HCT116 (cell line): ENCODE data around the gene POP7. TPM values are rescaled to one million over a fixed set of nuclear protein-coding genes. Genes with fewer than 3 reads are reported as not detected.

Experiments used
- ATAC-seq: fragments of 200-7000 bp; cut with Tn5 transposase; 2 replicates; pipeline ENCODE4 v1.9.1; 2020; ENCODE audit warnings: mild to moderate bottlenecking, moderate library complexity
- BruUV-seq: library from RNA; stranded (reverse); fragments of 400-500 nt; replicated peaks from 2 replicates; lab custom pipeline; 2021; lab: Mats Ljungman, UMichigan
- CTCF ChIA-PET: fragments of 300-600 bp; sonication (Branson Sonifier 250); formaldehyde crosslinking; loops from one replicate; lab custom pipeline; 2021; ENCODE audit warnings: antibody characterized with exemption; lab: Charles Lee
- POLR2A ChIA-PET: fragments of 300-600, 350-600 bp; sonication (Branson Sonifier 250); formaldehyde crosslinking; loops from one replicate; lab custom pipeline; 2021; ENCODE audit warnings: antibody characterized with exemption; lab: Charles Lee
- RAD21 ChIA-PET, 2 experiments: fragments of 300-600 bp; sonication (Branson Sonifier 250); formaldehyde crosslinking; loops; one replicate each; lab custom pipeline; 2023; ENCODE audit warnings: low total read pairs in 2 of 2; ENCODE audit not compliant: uncharacterized antibody in 2 of 2, unreplicated experiment in 2 of 2, low non-redundant PET in 1 of 2; lab: Charles Lee
- DNase-seq: peaks from one replicate; pipeline ENCODE4 v3.0.0-alpha.2; 2010; ENCODE audit warnings: low read depth, low spot score
- H2AFZ ChIP-seq: fragments of 200-600 bp; shearing (Covaris generic), sonication (generic); 2 replicates; pipeline ENCODE4 v1.6.1; 2017; ENCODE audit warnings: low read depth, mixed run types, mixed read lengths, antibody characterized with exemption, low read length; ENCODE audit not compliant: poor library complexity, severe bottlenecking
- H3K27ac ChIP-seq: 2 replicates; pipeline ENCODE4 v1.5.1; 2012; ENCODE audit warnings: low read depth, low read length
- H3K27me3 ChIP-seq: fragments of 200-600 bp; sonication (generic); 2 replicates; pipeline ENCODE4 v1.6.1; 2016; ENCODE audit warnings: mixed run types, low read length, mixed read lengths; ENCODE audit not compliant: insufficient read depth
- H3K36me3 ChIP-seq, 2 experiments: fragments of 200-500 bp in 1 of 2; fragments of 200-600 bp in 1 of 2; sonication (Bioruptor generic) in 1 of 2; sonication (generic) in 1 of 2; 2 replicates each; pipeline versions ENCODE4 v1.5.1 to v1.6.1; 2014 to 2016; ENCODE audit warnings: low read length in 2 of 2, inconsistent platforms in 1 of 2, mixed read lengths in 1 of 2, mixed run types in 1 of 2; ENCODE audit not compliant: insufficient read depth in 2 of 2, control insufficient read depth in 1 of 2
- H3K4me1 ChIP-seq, 2 experiments: fragments of 200-600 bp in 1 of 2; sonication (generic) in 1 of 2; 2 replicates each; pipeline versions ENCODE4 v1.5.1 to v1.6.1; 2012 to 2017; ENCODE audit warnings: low read length in 2 of 2, inconsistent platforms in 1 of 2, mild to moderate bottlenecking in 1 of 2, mixed read lengths in 1 of 2, mixed run types in 1 of 2, moderate library complexity in 1 of 2; ENCODE audit not compliant: insufficient read depth in 2 of 2, control insufficient read depth in 1 of 2
- H3K4me2 ChIP-seq: fragments of 200-600 bp; sonication (generic); 2 replicates; pipeline ENCODE4 v1.6.1; 2017; ENCODE audit warnings: mixed run types, low read length, mixed read lengths
- H3K4me3 ChIP-seq, 2 experiments: fragments of 200-600 bp in 1 of 2; sonication (generic) in 1 of 2; replicated peaks in 1 of 2; 2 replicates each; pipeline ENCODE4 v1.5.1; 2011 to 2016; ENCODE audit warnings: low read length in 2 of 2, control low read depth in 1 of 2, low read depth in 1 of 2, mild to moderate bottlenecking in 1 of 2, mixed read lengths in 1 of 2, mixed run types in 1 of 2
- H3K79me2 ChIP-seq: fragments of 200-600 bp; sonication (generic); 2 replicates; pipeline ENCODE4 v1.6.1; 2017; ENCODE audit warnings: mild to moderate bottlenecking, mixed run types, low read length, moderate library complexity, mixed read lengths; ENCODE audit not compliant: insufficient read depth
- H3K9ac ChIP-seq: fragments of 200-600 bp; sonication (generic); 2 replicates; pipeline ENCODE4 v1.6.1; 2016; ENCODE audit warnings: low read length, mixed read lengths
- H3K9me2 ChIP-seq: fragments of 200-600 bp; sonication (generic), shearing (Covaris generic); 2 replicates; pipeline ENCODE4 v1.6.1; 2017; ENCODE audit warnings: mixed run types, mild to moderate bottlenecking, moderate library complexity; ENCODE audit not compliant: insufficient read depth
- H3K9me3 ChIP-seq, 2 experiments: fragments of 200-500 bp in 1 of 2; fragments of 200-600 bp in 1 of 2; sonication (Bioruptor generic) in 1 of 2; sonication (generic) in 1 of 2; 2 replicates each; pipeline ENCODE4 v1.6.1; 2014 to 2017; ENCODE audit warnings: low read length in 2 of 2, mixed read lengths in 2 of 2, inconsistent platforms in 1 of 2, low read depth in 1 of 2, mild to moderate bottlenecking in 1 of 2, mixed run types in 1 of 2, moderate library complexity in 1 of 2; ENCODE audit not compliant: control insufficient read depth in 1 of 2, insufficient read depth in 1 of 2
- H4K20me1 ChIP-seq: fragments of 200-600 bp; sonication (generic), shearing (Covaris generic); 2 replicates; pipeline ENCODE4 v1.6.1; 2017; ENCODE audit warnings: mixed run types, mild to moderate bottlenecking, moderate library complexity; ENCODE audit not compliant: insufficient read depth
- CBX3 ChIP-seq: IDR thresholded peaks from 2 replicates; pipeline ENCODE4 v1.6.1; 2012; ENCODE audit warnings: low read depth
- CEBPB ChIP-seq: IDR thresholded peaks from 2 replicates; pipeline ENCODE4 v1.6.1; 2012; ENCODE audit warnings: low read depth
- EGR1 ChIP-seq: IDR thresholded peaks from 2 replicates; pipeline ENCODE4 v1.6.1; 2012; ENCODE audit warnings: low read depth
- ELF1 ChIP-seq: IDR thresholded peaks from 2 replicates; pipeline ENCODE4 v1.6.1; 2012; ENCODE audit warnings: low read depth, borderline replicate concordance
- EZH2 ChIP-seq: fragments of 200-600 bp; sonication (generic); IDR thresholded peaks from 2 replicates; pipeline ENCODE4 v1.6.1; 2017; ENCODE audit warnings: antibody characterized with exemption, mixed run types
- EZH2phosphoT487 ChIP-seq: fragments of 200-600 bp; IDR thresholded peaks from 2 replicates; pipeline ENCODE4 v1.6.1; 2018; ENCODE audit warnings: antibody characterized with exemption, borderline replicate concordance
- FOSL1 ChIP-seq: IDR thresholded peaks from 2 replicates; pipeline ENCODE4 v1.6.1; 2012; ENCODE audit warnings: low read depth
- JUND ChIP-seq: IDR thresholded peaks from 2 replicates; pipeline ENCODE4 v1.6.1; 2012
- POLR2AphosphoS5 ChIP-seq: IDR thresholded peaks from 2 replicates; pipeline ENCODE4 v1.6.1; 2011; ENCODE audit warnings: mild to moderate bottlenecking, low read depth, low read length, moderate library complexity
- RAD21 ChIP-seq: IDR thresholded peaks from 2 replicates; pipeline ENCODE4 v1.6.1; 2012; ENCODE audit warnings: low read depth, mild to moderate bottlenecking
- SIN3A ChIP-seq: IDR thresholded peaks from 2 replicates; pipeline ENCODE4 v1.6.1; 2012; ENCODE audit warnings: low read depth
- SP1 ChIP-seq: IDR thresholded peaks from 2 replicates; pipeline ENCODE4 v1.6.1; 2012; ENCODE audit warnings: low read depth
- SRF ChIP-seq: IDR thresholded peaks from 2 replicates; pipeline ENCODE4 v1.6.1; 2012; ENCODE audit warnings: low read depth
- TCF7L2 ChIP-seq: IDR thresholded peaks from 2 replicates; pipeline ENCODE4 v1.7.0; 2011; ENCODE audit warnings: borderline replicate concordance, inconsistent platforms; ENCODE audit not compliant: insufficient read depth, insufficient read length; ENCODE audit errors: extremely low read depth
- YY1 ChIP-seq: IDR thresholded peaks from 2 replicates; pipeline ENCODE4 v1.6.1; 2011; ENCODE audit warnings: low read length, low read depth, moderate library complexity, mild to moderate bottlenecking; ENCODE audit not compliant: insufficient replicate concordance; ENCODE audit errors: extremely low read depth
- ZFX ChIP-seq: fragments of 450-650 bp; IDR thresholded peaks from 2 replicates; pipeline ENCODE4 v1.6.1; 2017
- intact Hi-C: fragments of 100-400 bp; cut with micrococcal nuclease; formaldehyde crosslinking; loops from 2 replicates; pipeline ENCODE4 v1.10.0; 2022
- total RNA-seq: library from RNA; stranded (reverse); gene quantifications from one replicate; pipeline ENCODE4 v1.2.1, GENCODE V29; 2021; ENCODE audit not compliant: unreplicated experiment
- TF ChIP-seq, protein P1 (sequence below): IDR thresholded peaks from 2 replicates; pipeline ENCODE4 v1.6.1; 2012; ENCODE audit warnings: low read depth
- TF ChIP-seq, protein P2 (sequence below): IDR thresholded peaks from 2 replicates; pipeline ENCODE4 v1.6.1; 2011; ENCODE audit warnings: mild to moderate bottlenecking, low read length, moderate library complexity; ENCODE audit not compliant: insufficient replicate concordance; ENCODE audit errors: extremely low read depth
- TF ChIP-seq, protein P3 (sequence below): IDR thresholded peaks from 2 replicates; pipeline ENCODE4 v1.6.1; 2012

POP7 gene
- total RNA-seq, 1 experiment from 2014 or later: 67.5 TPM

- ChIA-PET RAD21 (no interaction called here), CTCF (no interaction called here), POLR2A (interaction anchor here (1.1 to 2.0 kb wide), 2 partner anchors 29 to 248 kb away, joined by 3 to 4 read pairs; partner anchors contain the start of genes POP7 and ZCWPW1)
- Histone ChIP-seq H3K36me3 (peaks cover 17 to 19% of the 10 kb centered on the region in 2 experiments; a peak in 3 of 4 replicates), H3K27ac (no peak overlapping the region), H3K9ac (no peak overlapping the region), H3K79me2 (peaks cover 26% of the 10 kb centered on the region), H3K9me2 (no peaks in the 10 kb centered on the region), H3K4me1 (peaks cover 0 to 16% of the 10 kb centered on the region in 2 experiments; a peak in 1 of 4 replicates), H3K9me3 (no peaks in the 10 kb centered on the region), H4K20me1 (no peaks in the 10 kb centered on the region), H3K27me3 (no peaks in the 10 kb centered on the region), H3K4me3 (no peak overlapping the region), H3K4me2 (no peak overlapping the region), H2AFZ (no peak overlapping the region)
- no peak for TF ChIP-seq FOSL1
- no peak for TF ChIP-seq EZH2phosphoT487
- TF ChIP-seq, protein P1, sequence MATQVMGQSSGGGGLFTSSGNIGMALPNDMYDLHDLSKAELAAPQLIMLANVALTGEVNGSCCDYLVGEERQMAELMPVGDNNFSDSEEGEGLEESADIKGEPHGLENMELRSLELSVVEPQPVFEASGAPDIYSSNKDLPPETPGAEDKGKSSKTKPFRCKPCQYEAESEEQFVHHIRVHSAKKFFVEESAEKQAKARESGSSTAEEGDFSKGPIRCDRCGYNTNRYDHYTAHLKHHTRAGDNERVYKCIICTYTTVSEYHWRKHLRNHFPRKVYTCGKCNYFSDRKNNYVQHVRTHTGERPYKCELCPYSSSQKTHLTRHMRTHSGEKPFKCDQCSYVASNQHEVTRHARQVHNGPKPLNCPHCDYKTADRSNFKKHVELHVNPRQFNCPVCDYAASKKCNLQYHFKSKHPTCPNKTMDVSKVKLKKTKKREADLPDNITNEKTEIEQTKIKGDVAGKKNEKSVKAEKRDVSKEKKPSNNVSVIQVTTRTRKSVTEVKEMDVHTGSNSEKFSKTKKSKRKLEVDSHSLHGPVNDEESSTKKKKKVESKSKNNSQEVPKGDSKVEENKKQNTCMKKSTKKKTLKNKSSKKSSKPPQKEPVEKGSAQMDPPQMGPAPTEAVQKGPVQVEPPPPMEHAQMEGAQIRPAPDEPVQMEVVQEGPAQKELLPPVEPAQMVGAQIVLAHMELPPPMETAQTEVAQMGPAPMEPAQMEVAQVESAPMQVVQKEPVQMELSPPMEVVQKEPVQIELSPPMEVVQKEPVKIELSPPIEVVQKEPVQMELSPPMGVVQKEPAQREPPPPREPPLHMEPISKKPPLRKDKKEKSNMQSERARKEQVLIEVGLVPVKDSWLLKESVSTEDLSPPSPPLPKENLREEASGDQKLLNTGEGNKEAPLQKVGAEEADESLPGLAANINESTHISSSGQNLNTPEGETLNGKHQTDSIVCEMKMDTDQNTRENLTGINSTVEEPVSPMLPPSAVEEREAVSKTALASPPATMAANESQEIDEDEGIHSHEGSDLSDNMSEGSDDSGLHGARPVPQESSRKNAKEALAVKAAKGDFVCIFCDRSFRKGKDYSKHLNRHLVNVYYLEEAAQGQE: no peak
- no peak for TF ChIP-seq RAD21
- TF ChIP-seq POLR2AphosphoS5: no peak
- TF ChIP-seq, protein P2, sequence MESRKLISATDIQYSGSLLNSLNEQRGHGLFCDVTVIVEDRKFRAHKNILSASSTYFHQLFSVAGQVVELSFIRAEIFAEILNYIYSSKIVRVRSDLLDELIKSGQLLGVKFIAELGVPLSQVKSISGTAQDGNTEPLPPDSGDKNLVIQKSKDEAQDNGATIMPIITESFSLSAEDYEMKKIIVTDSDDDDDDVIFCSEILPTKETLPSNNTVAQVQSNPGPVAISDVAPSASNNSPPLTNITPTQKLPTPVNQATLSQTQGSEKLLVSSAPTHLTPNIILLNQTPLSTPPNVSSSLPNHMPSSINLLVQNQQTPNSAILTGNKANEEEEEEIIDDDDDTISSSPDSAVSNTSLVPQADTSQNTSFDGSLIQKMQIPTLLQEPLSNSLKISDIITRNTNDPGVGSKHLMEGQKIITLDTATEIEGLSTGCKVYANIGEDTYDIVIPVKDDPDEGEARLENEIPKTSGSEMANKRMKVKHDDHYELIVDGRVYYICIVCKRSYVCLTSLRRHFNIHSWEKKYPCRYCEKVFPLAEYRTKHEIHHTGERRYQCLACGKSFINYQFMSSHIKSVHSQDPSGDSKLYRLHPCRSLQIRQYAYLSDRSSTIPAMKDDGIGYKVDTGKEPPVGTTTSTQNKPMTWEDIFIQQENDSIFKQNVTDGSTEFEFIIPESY: no peak
- no peak for TF ChIP-seq ELF1
- TF ChIP-seq SRF: no peak
- no peak for TF ChIP-seq CBX3
- TF ChIP-seq JUND: no peak
- TF ChIP-seq CEBPB: no peak
- no peak for TF ChIP-seq TCF7L2
- TF ChIP-seq YY1: no peak
- TF ChIP-seq, protein P3, sequence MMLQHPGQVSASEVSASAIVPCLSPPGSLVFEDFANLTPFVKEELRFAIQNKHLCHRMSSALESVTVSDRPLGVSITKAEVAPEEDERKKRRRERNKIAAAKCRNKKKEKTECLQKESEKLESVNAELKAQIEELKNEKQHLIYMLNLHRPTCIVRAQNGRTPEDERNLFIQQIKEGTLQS: no peak
- TF ChIP-seq SIN3A: no peak
- no peak for TF ChIP-seq ZFX
- TF ChIP-seq SP1: no peak
- TF ChIP-seq EZH2: no peak
- TF ChIP-seq EGR1: no peak
- no TSS peak for BruUV-seq
- DNase-seq (no peak), ATAC-seq (no peak)
- intact Hi-C loops: no loop called here
Measured at GRCh38 chr7:100676501-100677306, 29.2 kb upstream of the POP7 start.
